Activated B cell treated with CpG ODN at 0.5 μM for 24 hours (primary cell): Measurements from ENCODE around the gene CDK15. TPM values are rescaled to one million over a fixed set of nuclear protein-coding genes. Genes with fewer than 3 reads are reported as not detected.

Experiments
- ATAC-seq: fragments of 200-7000 bp; cut with Tn5 transposase; one replicate; pipeline ENCODE4 v1.10.0; 2021; ENCODE audit warnings: low read depth, mild to moderate bottlenecking, moderate library complexity
- CTCF ChIA-PET: fragments of 350-600 bp; sonication (Branson Sonifier 250); formaldehyde crosslinking; loops from one replicate; lab custom pipeline; 2021; ENCODE audit warnings: antibody characterized with exemption; lab: Charles Lee
- POLR2A ChIA-PET: fragments of 350-600 bp; sonication (Branson Sonifier 250); formaldehyde crosslinking; loops from one replicate; lab custom pipeline; 2021; ENCODE audit warnings: antibody characterized with exemption; lab: Charles Lee
- DNase-seq: peaks from one replicate; pipeline ENCODE4 v3.0.0; 2022
- H3K27ac Mint-ChIP-seq: one replicate; pipeline ENCODE4 v1.8.0; 2020; ENCODE audit warnings: mixed read lengths
- H3K27me3 Mint-ChIP-seq: one replicate; pipeline ENCODE4 v1.8.0; 2021; ENCODE audit warnings: mixed read lengths
- H3K36me3 Mint-ChIP-seq: one replicate; pipeline ENCODE4 v1.8.0; 2021; ENCODE audit warnings: low read depth, mixed read lengths
- H3K4me1 Mint-ChIP-seq: one replicate; pipeline ENCODE4 v1.8.0; 2021; ENCODE audit warnings: mixed read lengths
- H3K4me3 Mint-ChIP-seq: one replicate; pipeline ENCODE4 v1.8.0; 2020; ENCODE audit warnings: mild to moderate bottlenecking, mixed read lengths
- H3K9me3 Mint-ChIP-seq: one replicate; pipeline ENCODE4 v1.8.0; 2020; ENCODE audit warnings: mixed read lengths
- CTCF ChIP-seq: fragments of 200-600 bp; IDR thresholded peaks from one replicate; pipeline ENCODE4 v1.8.0; 2022; ENCODE audit warnings: antibody characterized with exemption, mild to moderate bottlenecking
- intact Hi-C: fragments of 100-400 bp; cut with micrococcal nuclease; formaldehyde crosslinking; loops from one replicate; pipeline ENCODE4 v1.15.1; 2024
- total RNA-seq: library from RNA; stranded (reverse); gene quantifications from 2 replicates; pipeline ENCODE4 v1.2.3, GENCODE V29; 2022

CDK15 gene
- total RNA-seq, 1 donor from 2014 or later = not detected

DNA sequence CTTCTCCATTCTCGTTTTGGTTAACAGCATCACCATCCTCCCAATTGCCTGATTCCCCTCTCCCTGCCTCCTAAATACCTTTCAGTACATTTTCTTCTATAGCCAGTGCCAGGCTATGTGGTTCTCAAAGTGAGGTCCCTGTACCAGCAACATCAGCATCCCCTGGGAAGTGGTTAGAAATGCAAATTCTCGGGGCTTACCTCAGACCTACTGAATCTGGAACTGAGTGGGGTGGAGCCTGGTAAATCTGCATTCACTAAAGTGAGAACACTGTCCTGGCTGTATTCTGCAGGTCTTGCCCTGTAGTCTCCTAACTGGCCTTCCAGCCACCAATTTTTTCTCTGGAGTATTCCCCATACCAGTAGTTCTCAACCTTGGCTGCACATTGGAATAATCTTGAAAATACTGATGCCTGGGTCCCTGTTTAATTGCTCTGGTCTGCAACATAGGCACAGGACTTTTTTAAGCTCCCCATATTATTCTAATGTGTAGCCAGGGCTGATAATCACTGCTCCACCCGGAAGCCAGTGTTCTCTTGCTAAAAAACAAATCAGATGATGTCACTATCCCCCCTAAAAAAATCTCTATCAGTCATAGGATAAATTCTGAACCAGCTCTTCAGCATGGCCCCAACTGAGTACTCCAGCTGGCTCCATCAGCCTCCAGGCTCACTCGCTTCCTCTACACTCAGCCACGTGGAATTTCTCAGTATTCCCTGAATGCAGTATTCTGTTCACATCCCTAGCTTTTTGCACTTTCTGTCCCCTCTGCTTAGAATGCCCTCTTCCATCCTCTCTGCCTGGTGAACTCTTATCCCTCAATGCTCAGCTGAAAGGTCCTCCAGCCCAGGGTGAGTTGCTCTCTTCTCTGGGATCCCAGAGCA, 98.4 kb downstream of the CDK15 start:
- no peak overlapping the region for H3K4me3 Mint-ChIP-seq
- CTCF ChIA-PET = no interaction called here
- ATAC-seq (peak; percentile 79), DNase-seq (no peak)
- POLR2A ChIA-PET = no interaction called here
- H3K9me3 Mint-ChIP-seq = no peaks in the 10 kb centered on the region
- no peak overlapping the region for H3K27ac Mint-ChIP-seq
- TF ChIP-seq CTCF = no peak
- peaks cover 24% of the 10 kb centered on the region for H3K27me3 Mint-ChIP-seq
- H3K4me1 Mint-ChIP-seq = peaks cover 28% of the 10 kb centered on the region
- intact Hi-C loops = no loop called here
- H3K36me3 Mint-ChIP-seq = no peaks in the 10 kb centered on the region

GRCh38 chr2:201906777-201907562, 100.6 kb downstream of the CDK15 start:
- ChIA-PET POLR2A (no interaction called here), CTCF (no interaction called here)
- DNase-seq (no peak), ATAC-seq (no peak)
- Mint-ChIP-seq H3K36me3 (no peaks in the 10 kb centered on the region), H3K27me3 (peaks cover 21% of the 10 kb centered on the region), H3K4me1 (peaks cover 19% of the 10 kb centered on the region), H3K27ac (no peak overlapping the region), H3K4me3 (no peak overlapping the region), H3K9me3 (no peaks in the 10 kb centered on the region)
- intact Hi-C loops = no loop called here
- no peak for TF ChIP-seq CTCF

DNA sequence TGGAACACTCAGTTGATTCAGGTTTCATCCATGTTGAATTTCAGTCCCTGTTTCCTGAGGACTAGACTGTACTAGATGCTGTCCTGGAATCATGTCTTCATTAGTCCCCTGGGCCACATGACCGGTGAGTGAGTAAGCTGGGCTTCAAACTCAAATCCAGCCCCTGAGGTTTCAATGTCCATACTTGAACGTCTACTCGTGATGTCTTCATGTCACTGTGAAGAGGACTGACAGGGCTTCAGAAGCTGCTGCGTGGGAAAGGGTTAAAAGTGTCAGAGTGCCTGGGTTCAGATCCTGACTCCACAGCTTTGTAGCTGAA, 101.2 kb downstream of the CDK15 start:
- intact Hi-C loops = no loop called here
- DNase-seq = no peak
- Mint-ChIP-seq H3K4me1 (peaks cover 18% of the 10 kb centered on the region), H3K36me3 (no peaks in the 10 kb centered on the region), H3K27ac (no peak overlapping the region), H3K9me3 (no peaks in the 10 kb centered on the region), H3K27me3 (peaks cover 17% of the 10 kb centered on the region), H3K4me3 (no peak overlapping the region)
- CTCF ChIA-PET = no interaction called here
- TF ChIP-seq CTCF = no peak
- ATAC-seq = no peak
- POLR2A ChIA-PET = no interaction called here

DNA sequence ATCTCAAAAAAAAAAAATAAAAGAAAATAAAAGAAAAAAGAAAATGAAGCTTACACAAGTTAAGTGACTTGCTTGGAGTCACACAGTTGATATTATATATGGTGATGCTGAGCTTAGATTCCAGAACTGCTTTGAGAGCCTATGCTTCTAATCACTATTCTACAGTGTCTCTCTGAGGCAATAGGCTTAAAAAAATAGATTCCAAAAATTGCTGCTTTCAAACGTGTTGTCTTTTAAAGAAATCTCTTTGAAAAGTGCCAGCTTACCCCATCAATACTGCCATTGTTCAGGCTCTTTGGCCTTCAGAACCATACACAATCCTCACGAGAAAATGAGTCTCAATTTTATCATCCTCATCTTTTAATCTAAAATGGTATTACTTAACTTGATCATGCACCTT, 102.6 kb downstream of the CDK15 start:
- Mint-ChIP-seq H3K4me3 (no peak overlapping the region), H3K27ac (no peak overlapping the region), H3K27me3 (peaks cover 17% of the 10 kb centered on the region), H3K4me1 (peaks cover 18% of the 10 kb centered on the region), H3K9me3 (no peaks in the 10 kb centered on the region), H3K36me3 (no peaks in the 10 kb centered on the region)
- CTCF ChIA-PET = no interaction called here
- ATAC-seq = no peak
- no peak for DNase-seq
- TF ChIP-seq CTCF = no peak
- POLR2A ChIA-PET = no interaction called here
- intact Hi-C loops = no loop called here

DNA sequence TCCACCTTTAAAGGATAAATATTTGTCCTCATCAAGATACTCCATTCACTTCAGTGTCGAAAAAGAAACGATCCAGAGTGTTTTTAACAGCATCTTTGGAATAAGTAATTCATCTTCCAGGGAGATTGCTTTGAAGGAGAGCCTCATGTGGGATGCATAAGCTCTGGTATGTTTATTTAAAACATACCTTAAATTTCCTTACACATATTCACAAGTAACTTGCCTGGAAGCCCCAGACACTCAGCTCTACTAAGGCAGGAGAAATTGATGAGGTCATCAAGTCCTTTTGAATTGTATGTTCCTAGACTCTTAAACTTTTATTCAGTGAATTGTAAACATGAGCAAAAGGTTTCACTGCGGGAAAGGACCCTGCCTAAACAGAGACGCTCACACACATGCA, 103.0 kb downstream of the CDK15 start:
- Mint-ChIP-seq H3K4me3 (no peak overlapping the region), H3K27me3 (peaks cover 15% of the 10 kb centered on the region), H3K36me3 (no peaks in the 10 kb centered on the region), H3K27ac (no peak overlapping the region), H3K9me3 (no peaks in the 10 kb centered on the region), H3K4me1 (peaks cover 17% of the 10 kb centered on the region)
- ChIA-PET POLR2A (interaction anchor here (0.6 kb wide), 1 partner anchor 757 kb away, joined by 4 read pairs; no protein-coding TSS in a partner anchor), CTCF (no interaction called here)
- TF ChIP-seq CTCF = no peak
- ATAC-seq = no peak
- no peak for DNase-seq
- intact Hi-C loops = no loop called here
